Upper lobe of left lung (tissue), 6 donors: ENCODE measurements around the gene SLC25A40. TPM values are rescaled to one million over a fixed set of nuclear protein-coding genes. Genes with fewer than 3 reads are reported as not detected.
A peak's percentile ranks its signal among the peaks of the same experiment; 100 is the strongest.
"Not testable (repeated sequence)": the region's sequence is repeated elsewhere in the genome, so short reads cannot be mapped to it uniquely, and the experiment has no call there.

ENCODE experiments used
- ATAC-seq, 2 donors: fragments of 200-7000 bp; cut with Tn5 transposase; one replicate each; pipeline ENCODE4 v1.9.1; 2022; ENCODE audit warnings: mild to moderate bottlenecking in 2 of 2, moderate library complexity in 2 of 2; ENCODE audit not compliant: low FRiP score in 2 of 2
- DNase-seq, 2 donors: peaks; one replicate each; pipeline ENCODE4 v3.0.0-alpha.2; 2019 to 2020
- H3K27ac ChIP-seq, 4 donors: fragments of 200-600 bp; sonication (generic); one replicate each; pipeline ENCODE4 v1.5.1; 2016 to 2019
- H3K27me3 ChIP-seq, 4 donors: fragments of 200-600 bp; sonication (generic); one replicate each; pipeline ENCODE4 v1.5.1; 2017 to 2019
- H3K36me3 ChIP-seq, 4 donors: fragments of 200-600 bp; sonication (generic); one replicate each; pipeline ENCODE4 v1.5.1; 2016 to 2019
- H3K4me1 ChIP-seq, 4 donors: fragments of 200-600 bp; sonication (generic); one replicate each; pipeline ENCODE4 v1.5.1; 2018 to 2019
- H3K4me3 ChIP-seq, 4 donors: fragments of 200-600 bp; sonication (generic); one replicate each; pipeline ENCODE4 v1.5.1; 2017 to 2019; ENCODE audit warnings: mild to moderate bottlenecking in 2 of 4, moderate library complexity in 1 of 4
- H3K9me3 ChIP-seq, 4 donors: fragments of 200-600 bp; sonication (generic); one replicate each; pipeline ENCODE4 v1.5.1; 2018 to 2019
- EP300 ChIP-seq, 4 donors: sonication (generic); formaldehyde crosslinking; IDR thresholded peaks; one replicate each; pipeline ENCODE4 v1.5.1; 2017; ENCODE audit warnings: antibody characterized with exemption in 4 of 4, control low read depth in 2 of 4
- POLR2A ChIP-seq, 4 donors: fragments of 450-650 bp; IDR thresholded peaks; one replicate each; pipeline ENCODE4 v1.5.1; 2016 to 2017; ENCODE audit warnings: antibody characterized with exemption in 4 of 4, mild to moderate bottlenecking in 2 of 4
- POLR2AphosphoS5 ChIP-seq, 2 donors: sonication (generic); formaldehyde crosslinking; IDR thresholded peaks; one replicate each; pipeline ENCODE4 v1.5.1; 2017; ENCODE audit warnings: antibody characterized with exemption in 2 of 2
- WGBS, 2 donors: methylation state at CpG; one replicate each; pipeline ENCODE4 v1.1.5; 2017 to 2018; 5-methylcytosine and 5-hydroxymethylcytosine counted together
- total RNA-seq, 6 donors: library from RNA; depleted of rRNA in 4 of 6; stranded (reverse); fragments of >200 nt in 4 of 6; gene quantifications; one replicate each; pipeline versions ENCODE4 v1.1.0 to v1.2.1, GENCODE V29; 2016 to 2021
- TF ChIP-seq, protein P1 (sequence below), 6 experiments: fragments of 450-650 bp in 4 of 6; fragments of 200-600 bp in 2 of 6; sonication (generic) in 2 of 6; IDR thresholded peaks; one replicate each; pipeline ENCODE4 v1.5.1; 2016 to 2019; ENCODE audit warnings: antibody characterized with exemption in 6 of 6
- donor health status: DM: no; HTN: no; CAD: no; lungs with moderate emphysema.
- donor health status: DM: no; HTN: yes; CAD: no; lungs with severe emphysema.

Gene SLC25A40, protein sequence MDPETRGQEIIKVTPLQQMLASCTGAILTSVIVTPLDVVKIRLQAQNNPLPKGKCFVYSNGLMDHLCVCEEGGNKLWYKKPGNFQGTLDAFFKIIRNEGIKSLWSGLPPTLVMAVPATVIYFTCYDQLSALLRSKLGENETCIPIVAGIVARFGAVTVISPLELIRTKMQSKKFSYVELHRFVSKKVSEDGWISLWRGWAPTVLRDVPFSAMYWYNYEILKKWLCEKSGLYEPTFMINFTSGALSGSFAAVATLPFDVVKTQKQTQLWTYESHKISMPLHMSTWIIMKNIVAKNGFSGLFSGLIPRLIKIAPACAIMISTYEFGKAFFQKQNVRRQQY
- total RNA-seq: 10 to 100 TPM in 5 of 6 donors, 1 to 10 TPM in 1; 6.2 to 37.6 (median 20.1) TPM

DNA sequence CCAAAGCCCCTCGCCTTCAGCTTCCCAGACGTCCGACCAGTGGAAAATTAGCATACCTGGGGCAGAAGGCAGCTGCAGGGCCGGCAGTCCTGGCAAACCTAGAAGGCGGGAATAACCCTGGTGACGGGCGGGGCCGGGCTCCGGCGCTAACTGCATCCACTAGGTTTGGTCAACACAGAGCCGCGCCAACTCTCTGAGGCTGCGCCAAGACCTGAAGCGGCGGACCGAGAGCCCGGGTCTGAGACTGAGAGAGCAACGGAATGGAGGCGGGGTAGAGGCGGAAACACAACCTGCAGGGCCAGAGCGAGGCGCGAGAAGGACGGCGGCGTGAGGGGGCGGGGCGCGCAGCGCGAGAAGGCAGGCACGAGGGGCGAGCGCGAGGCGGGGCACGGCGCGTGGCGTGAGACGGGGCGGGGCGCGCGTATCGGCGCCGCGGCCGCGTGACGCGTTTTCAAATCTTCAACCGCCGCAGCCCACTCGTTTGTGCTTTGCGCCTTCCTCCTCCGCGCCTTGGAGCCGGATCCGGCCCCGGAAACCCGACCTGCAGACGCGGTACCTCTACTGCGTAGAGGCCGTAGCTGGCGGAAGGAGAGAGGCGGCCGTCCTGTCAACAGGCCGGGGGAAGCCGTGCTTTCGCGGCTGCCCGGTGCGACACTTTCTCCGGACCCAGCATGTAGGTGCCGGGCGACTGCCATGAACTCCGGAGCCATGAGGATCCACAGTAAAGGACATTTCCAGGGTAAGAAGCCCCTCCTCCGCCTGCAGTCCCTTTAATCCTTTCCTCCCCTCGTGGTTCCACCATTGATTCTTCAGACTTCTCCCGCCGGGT is at the start of gene SLC25A40, which contains the start of gene DBF4:
TSS of gene SLC25A40 (minus strand) at position 321 of the 829 bp plus-strand sequence. CDS start 17,633 bp downstream, outside the sequence.
TSS of gene DBF4 (plus strand) at position 454 of the 829 bp plus-strand sequence. CDS start at position 694, 240 bp downstream.
- peak; percentile 96 to 100 for DNase-seq
- H3K36me3 ChIP-seq: no peaks in the 10 kb centered on the region
- 1% methylated on average over 39 to 51 of the region's 84 CpGs for WGBS, 2 donors
- H3K27ac ChIP-seq: peak within 1 kb of the TSS; percentile 87 to 94 (median 92)
- ATAC-seq: peak; percentile 98 to 99
- peaks cover 17 to 29% (median 19%) of the 10 kb centered on the region in 4 donors for H3K4me1 ChIP-seq
- peak within 1 kb of the TSS; percentile 63 to 93 (median 78) for H3K4me3 ChIP-seq
- H3K9me3 ChIP-seq: no peaks in the 10 kb centered on the region
- no peaks in the 10 kb centered on the region for H3K27me3 ChIP-seq
- TF ChIP-seq POLR2A (IDR thresholded peaks at IDR 0.05) (peak in 3 of 4 donors; percentile 79 to 84 (median 84)), EP300 (IDR thresholded peaks at IDR 0.05) (peak in 1 of 4 donors; percentile 23), POLR2AphosphoS5 (IDR thresholded peaks at IDR 0.05) (peak; percentile 52 to 86)
- TF ChIP-seq, protein P1, sequence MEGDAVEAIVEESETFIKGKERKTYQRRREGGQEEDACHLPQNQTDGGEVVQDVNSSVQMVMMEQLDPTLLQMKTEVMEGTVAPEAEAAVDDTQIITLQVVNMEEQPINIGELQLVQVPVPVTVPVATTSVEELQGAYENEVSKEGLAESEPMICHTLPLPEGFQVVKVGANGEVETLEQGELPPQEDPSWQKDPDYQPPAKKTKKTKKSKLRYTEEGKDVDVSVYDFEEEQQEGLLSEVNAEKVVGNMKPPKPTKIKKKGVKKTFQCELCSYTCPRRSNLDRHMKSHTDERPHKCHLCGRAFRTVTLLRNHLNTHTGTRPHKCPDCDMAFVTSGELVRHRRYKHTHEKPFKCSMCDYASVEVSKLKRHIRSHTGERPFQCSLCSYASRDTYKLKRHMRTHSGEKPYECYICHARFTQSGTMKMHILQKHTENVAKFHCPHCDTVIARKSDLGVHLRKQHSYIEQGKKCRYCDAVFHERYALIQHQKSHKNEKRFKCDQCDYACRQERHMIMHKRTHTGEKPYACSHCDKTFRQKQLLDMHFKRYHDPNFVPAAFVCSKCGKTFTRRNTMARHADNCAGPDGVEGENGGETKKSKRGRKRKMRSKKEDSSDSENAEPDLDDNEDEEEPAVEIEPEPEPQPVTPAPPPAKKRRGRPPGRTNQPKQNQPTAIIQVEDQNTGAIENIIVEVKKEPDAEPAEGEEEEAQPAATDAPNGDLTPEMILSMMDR (IDR thresholded peaks at IDR 0.05): peak in 1 of 6 experiments; percentile 21

DNA sequence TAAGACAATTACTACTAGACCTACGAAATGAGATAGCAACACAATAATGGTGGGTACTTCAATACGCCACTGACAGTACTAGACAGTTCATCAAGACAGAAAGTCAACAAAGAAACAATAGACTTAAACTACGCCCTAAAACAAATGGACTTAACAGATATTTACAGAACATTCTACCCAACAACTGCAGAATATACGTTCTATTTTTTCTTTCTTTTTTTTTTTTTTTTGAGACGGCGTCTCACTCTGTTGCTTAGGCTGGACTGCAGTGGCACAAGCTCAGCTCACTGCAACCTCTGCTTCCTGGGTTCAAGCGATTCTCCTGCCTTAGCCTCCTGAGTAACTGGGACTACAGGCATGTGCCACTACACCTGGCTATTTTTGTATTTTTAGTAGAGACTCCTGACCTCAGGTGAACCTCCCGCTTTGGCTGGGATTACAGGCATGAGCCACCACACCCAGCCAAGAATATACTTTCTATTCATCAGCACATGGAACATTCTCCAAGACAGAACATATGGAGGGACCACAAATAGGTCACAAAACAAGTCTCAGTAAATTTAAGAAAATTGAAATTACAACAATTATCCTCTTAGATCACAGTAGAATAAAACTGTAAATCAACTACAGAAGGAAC is 46.7 kb upstream of the SLC25A40 start:
- not testable (repeated sequence) for H3K27ac ChIP-seq, H3K4me1 ChIP-seq, H3K9me3 ChIP-seq, DNase-seq, H3K27me3 ChIP-seq, ATAC-seq, H3K36me3 ChIP-seq, H3K4me3 ChIP-seq
- WGBS, 2 donors: 91 to 92% methylated on average over 8 of the region's 8 CpGs

DNA sequence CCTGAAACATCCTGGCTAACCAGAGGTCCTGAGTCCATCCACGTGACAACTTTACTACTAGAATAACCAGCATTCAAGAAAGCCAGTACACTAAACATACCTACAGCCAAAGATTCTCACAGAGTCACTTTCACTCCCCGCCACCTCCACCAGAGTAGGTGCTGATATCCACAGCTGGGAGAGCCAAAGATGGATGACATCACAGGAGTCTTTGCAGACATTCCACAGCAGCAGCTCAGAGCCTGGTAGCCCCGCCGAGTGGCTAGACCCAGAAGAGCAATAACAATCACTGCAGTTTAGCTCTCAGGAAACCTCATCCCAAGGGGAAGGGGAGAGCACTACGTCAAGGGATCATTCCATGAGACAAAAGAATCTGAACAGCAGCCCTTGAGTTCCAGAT is 44.4 kb upstream of the SLC25A40 start:
- no peak for ATAC-seq
- WGBS, 2 donors: 78 to 83% methylated on average over 5 of the region's 5 CpGs
- TF ChIP-seq, protein P1 (IDR thresholded peaks at IDR 0.05): no peak
- TF ChIP-seq POLR2AphosphoS5 (IDR thresholded peaks at IDR 0.05) (no peak), EP300 (IDR thresholded peaks at IDR 0.05) (no peak), POLR2A (IDR thresholded peaks at IDR 0.05) (no peak)

DNA sequence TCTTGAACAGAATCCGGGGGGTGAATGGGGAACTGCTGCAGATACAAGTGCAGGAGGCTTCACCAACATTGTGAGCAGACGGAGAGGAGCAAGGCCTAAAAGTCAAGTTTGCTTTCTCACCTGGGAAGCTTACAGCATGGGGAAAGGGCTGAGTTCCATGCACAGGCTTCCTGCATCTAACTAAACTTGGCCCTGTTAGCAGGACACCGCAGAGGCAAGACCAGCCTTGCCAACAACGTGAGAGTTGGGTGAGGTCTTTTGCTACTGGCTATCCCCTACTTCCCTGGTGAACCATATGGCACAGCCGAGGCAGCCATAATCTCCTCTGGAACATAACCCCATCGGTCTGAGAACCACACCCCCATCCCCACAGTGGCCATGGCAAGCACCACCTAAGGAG is 43.7 kb upstream of the SLC25A40 start:
- H3K9me3 ChIP-seq: no peaks in the 10 kb centered on the region
- 83 to 90% methylated on average over 4 to 6 of the region's 6 CpGs for WGBS, 2 donors
- ATAC-seq: no peak
- H3K27ac ChIP-seq: no peak overlapping the region
- TF ChIP-seq, protein P1 (IDR thresholded peaks at IDR 0.05): no peak
- TF ChIP-seq POLR2AphosphoS5 (IDR thresholded peaks at IDR 0.05): no peak
- no peak for TF ChIP-seq EP300 (IDR thresholded peaks at IDR 0.05)
- no peak for TF ChIP-seq POLR2A (IDR thresholded peaks at IDR 0.05)
- no peak overlapping the region for H3K4me3 ChIP-seq
- no peak for DNase-seq
- no peaks in the 10 kb centered on the region for H3K36me3 ChIP-seq
- H3K27me3 ChIP-seq: no peaks in the 10 kb centered on the region
- H3K4me1 ChIP-seq: no peaks in the 10 kb centered on the region

More for the DNA sequence above, 44.4 kb upstream of the SLC25A40 start:
- H3K4me1 ChIP-seq: no peaks in the 10 kb centered on the region
- no peak overlapping the region for H3K4me3 ChIP-seq
- no peak for DNase-seq
- no peak overlapping the region for H3K27ac ChIP-seq
- H3K9me3 ChIP-seq: no peaks in the 10 kb centered on the region
- no peaks in the 10 kb centered on the region for H3K27me3 ChIP-seq
- no peaks in the 10 kb centered on the region for H3K36me3 ChIP-seq

DNA sequence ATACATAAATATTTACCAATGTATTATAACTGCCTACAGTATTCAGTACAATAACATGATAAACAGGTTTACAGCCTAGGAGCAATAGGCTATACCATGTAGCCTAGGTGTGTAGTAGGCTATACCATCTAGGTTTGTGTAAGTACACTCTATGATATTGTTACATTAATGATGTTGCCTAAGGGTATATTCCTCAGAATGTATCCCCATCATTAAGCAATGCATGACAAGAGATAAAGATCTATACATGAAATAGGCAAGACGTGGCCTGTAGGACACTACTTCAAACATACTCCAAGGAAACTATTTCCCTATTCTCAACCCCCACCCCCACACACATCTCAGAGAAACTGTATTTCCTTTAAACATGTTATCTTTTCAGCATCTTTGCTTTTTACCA is 42.6 kb upstream of the SLC25A40 start:
- Histone ChIP-seq H3K4me3 (no peak overlapping the region), H3K9me3 (no peaks in the 10 kb centered on the region), H3K27me3 (no peaks in the 10 kb centered on the region), H3K4me1 (no peaks in the 10 kb centered on the region), H3K27ac (no peak overlapping the region), H3K36me3 (no peaks in the 10 kb centered on the region)
- TF ChIP-seq, protein P1 (IDR thresholded peaks at IDR 0.05): no peak
- TF ChIP-seq POLR2A (IDR thresholded peaks at IDR 0.05) (no peak), EP300 (IDR thresholded peaks at IDR 0.05) (no peak), POLR2AphosphoS5 (IDR thresholded peaks at IDR 0.05) (no peak)
- ATAC-seq (no peak), DNase-seq (no peak)
- 46 to 56% methylated on average over 1 of the region's 1 CpG for WGBS, 2 donors
